Cardiac septum (tissue), 1 donor: ENCODE results near the gene TOMM70. TPM values are rescaled to one million over a fixed set of nuclear protein-coding genes. Genes with fewer than 3 reads are reported as not detected.
A peak's percentile ranks its signal among the peaks of the same experiment; 100 is the strongest.
"Not testable (repeated sequence)": the region's sequence is repeated elsewhere in the genome, so short reads cannot be mapped to it uniquely, and the experiment has no call there.

Source experiments
- DNase-seq: peaks from one replicate; pipeline ENCODE4 v3.0.0-alpha.2; 2020; ENCODE audit warnings: low spot score
- intact Hi-C: fragments of 100-400 bp; cut with DNase I; formaldehyde crosslinking; loops from one replicate; pipeline ENCODE4 v1.14.0; 2022
- long read RNA-seq: library from polyadenylated mRNA; unstranded; transcript quantifications from one replicate; pipeline ENCODE4 v2.0.0, GENCODE V29; 2021
- total RNA-seq: library from RNA; stranded (reverse); fragmentation: NEBNext Ultra II Directional; extraction: Animal tissue kit (Norgen Biotek cat#: 25700); gene quantifications from one replicate; pipeline ENCODE4 v1.2.1, GENCODE V29; 2021
- donor health status: DM: no; HTN: no; CAD: no.

TOMM70 gene
- total RNA-seq: 54.0 TPM
- long read RNA-seq, full-length matches to known transcripts: 79 of 106 reads
- long read RNA-seq, partial matches to known transcripts: 9 of 106 reads
- long read RNA-seq, other reads (novel, unspliced or antisense): 18 of 106 reads

DNA sequence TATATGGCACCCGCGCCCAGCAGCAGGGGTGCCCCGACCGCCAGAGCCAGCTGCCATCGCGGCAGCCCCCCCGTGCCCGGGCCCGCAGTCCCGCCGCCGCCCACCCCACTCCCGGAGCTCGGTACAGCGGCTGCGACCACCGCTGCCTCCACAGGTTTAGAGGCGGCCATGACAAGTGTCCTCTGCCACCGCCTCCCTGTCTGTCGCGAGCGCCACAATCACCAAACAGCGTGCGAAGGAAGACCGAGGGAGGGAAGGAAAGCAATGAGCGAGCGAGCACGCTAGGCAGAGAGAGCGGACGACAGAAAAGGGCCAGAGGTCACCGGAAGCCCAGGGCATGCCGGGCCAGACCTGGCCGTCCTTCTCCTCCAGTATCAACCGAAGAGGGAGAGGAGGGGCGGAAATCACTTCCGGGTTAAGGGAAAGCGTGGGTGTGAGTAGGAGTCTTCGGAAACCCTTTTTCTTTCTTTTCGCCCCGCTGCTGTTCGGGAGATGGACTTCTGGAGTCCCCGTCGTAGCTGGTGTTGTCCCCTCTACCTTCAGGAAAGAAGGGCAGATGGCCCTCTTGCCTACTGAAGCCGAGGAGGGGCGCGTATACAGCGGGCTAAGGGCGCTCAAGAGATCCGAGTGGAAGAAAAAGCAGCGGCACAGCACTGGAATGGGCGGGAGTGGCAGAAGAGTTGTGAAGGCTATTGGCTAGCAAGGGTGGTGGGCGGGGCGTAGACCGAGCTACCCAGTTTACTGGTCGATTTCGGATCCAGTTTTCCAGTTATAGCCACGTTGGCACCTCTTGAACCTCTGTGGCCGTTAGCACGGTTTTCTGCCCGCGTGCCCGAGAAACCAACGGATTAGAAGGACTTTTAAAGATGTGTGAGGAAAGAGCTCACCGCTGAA is at the start of gene TOMM70, which contains the start of gene LNP1:
TOMM70 (minus strand) TSS at position 310 of the 894 bp plus-strand sequence; CDS start at position 170, 140 bp downstream.
LNP1 (plus strand) TSS at position 760 of the 894 bp plus-strand sequence. CDS start 28,191 bp downstream, outside the sequence.
- intact Hi-C loops: loop anchor here (1.0 to 10.0 kb wide), 4 partner anchors 67 to 566 kb away; partner anchors contain the start of genes NIT2, TFG and TMEM45A
- peak; percentile 97 for DNase-seq

DNA sequence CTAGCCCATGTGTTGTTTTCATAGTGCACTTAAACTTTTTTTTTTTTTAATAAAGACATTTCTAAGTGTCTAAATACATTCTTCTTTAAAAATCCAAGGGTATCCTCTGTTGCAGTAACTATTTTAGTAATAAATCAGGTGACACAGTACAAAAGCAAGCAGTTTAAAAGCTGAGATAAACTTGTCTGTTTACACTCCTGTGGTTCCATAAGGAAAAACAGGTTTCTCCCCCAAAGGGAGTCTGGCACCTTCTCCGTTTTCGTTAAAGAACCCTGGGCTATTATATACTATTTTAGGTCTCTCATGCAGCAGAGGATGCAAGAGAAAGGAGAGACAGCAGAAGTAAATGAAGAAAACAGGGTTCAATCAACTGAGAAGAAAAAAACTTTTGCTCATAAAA is 48.3 kb upstream of the TOMM70 start:
- no peak for DNase-seq
- intact Hi-C loops: no loop called here

GRCh38 chr3:100448079-100448478 is 47.2 kb upstream of the TOMM70 start:
- intact Hi-C loops: no loop called here
- no peak for DNase-seq

- intact Hi-C loops, DNase-seq: not testable (repeated sequence)
These were observed 46.2 kb upstream of the TOMM70 start for GRCh38 chr3:100447067-100447466.

DNA sequence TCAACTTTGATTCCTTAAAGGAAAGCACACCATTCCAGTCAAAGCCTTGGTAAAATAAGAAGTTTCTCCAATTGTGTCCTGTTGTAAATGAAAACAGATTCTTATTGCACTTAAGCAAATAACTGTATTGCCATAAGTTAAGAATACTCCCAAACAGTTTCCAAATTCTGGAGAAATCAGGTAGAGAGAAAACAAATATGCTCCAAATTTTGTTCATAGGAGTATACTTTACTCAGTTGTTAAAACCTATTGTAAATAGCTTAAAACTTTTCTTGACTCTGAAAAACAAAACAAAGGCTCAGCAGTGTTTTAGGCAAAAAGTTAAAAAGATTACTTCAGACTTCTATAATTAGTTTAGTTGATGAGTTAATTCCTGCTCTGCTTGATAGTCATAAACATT is 42.8 kb upstream of the TOMM70 start:
- no peak for DNase-seq
- intact Hi-C loops: no loop called here

DNA sequence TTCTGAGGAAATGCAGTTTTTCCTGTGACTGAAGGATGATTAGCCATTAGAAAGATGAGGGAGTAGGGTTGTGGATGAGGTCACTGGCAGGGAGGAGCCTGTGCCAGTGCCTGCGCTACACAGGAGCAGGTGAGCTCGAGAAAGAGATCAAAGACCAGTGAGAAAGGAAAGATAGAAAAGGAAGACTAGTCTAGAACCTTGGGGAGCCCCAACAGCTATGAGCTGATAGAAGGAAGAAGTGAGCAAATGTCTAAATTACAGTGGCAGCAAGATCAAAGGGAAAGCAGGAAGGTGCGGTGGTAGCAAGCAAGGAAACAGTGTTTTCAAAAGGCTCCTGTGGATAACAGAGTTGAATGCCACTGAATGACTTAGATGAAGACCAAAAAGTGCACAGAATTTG is 40.0 kb upstream of the TOMM70 start:
- DNase-seq: no peak
- intact Hi-C loops: no loop called here

GRCh38 chr3:100438623-100438974 is 37.7 kb upstream of the TOMM70 start:
- DNase-seq: no peak
- intact Hi-C loops: no loop called here

- intact Hi-C loops: no loop called here
- no peak for DNase-seq
These were observed 37.1 kb upstream of the TOMM70 start for GRCh38 chr3:100437721-100438622.

- no peak for DNase-seq
- intact Hi-C loops: no loop called here
These were observed 36.1 kb upstream of the TOMM70 start for GRCh38 chr3:100436951-100437350.

- intact Hi-C loops: no loop called here
These were observed 28.4 kb upstream of the TOMM70 start for GRCh38 chr3:100429187-100429716.

DNA sequence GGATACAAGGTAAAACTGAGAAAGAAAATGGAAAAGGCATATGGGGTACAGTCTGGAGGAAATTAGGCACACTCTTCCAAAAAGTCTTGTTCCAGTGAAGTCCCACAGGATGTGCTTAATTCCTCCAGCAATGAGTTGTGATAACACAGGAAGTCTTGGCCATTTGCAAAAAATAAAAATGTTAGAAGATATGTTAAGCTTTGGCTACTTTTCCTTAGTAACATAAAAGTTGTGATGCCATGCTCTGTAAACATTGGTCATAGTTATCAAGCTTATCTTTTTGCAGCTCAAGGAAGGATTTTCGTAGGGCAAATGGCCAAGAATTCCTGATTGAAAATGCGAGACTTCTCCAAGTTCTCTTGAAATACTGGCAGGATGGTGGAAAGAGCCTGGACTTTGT is 26.8 kb upstream of the TOMM70 start:
- intact Hi-C loops: no loop called here
- DNase-seq: no peak

More at GRCh38 chr3:100429187-100429716, 28.4 kb upstream of the TOMM70 start:
- no peak for DNase-seq

- intact Hi-C loops: no loop called here
- DNase-seq: no peak
These were observed 25.3 kb upstream of the TOMM70 start for GRCh38 chr3:100426067-100426682.

- intact Hi-C loops: no loop called here
- DNase-seq: no peak
These were observed 24.4 kb upstream of the TOMM70 start for GRCh38 chr3:100425316-100425715.

DNA sequence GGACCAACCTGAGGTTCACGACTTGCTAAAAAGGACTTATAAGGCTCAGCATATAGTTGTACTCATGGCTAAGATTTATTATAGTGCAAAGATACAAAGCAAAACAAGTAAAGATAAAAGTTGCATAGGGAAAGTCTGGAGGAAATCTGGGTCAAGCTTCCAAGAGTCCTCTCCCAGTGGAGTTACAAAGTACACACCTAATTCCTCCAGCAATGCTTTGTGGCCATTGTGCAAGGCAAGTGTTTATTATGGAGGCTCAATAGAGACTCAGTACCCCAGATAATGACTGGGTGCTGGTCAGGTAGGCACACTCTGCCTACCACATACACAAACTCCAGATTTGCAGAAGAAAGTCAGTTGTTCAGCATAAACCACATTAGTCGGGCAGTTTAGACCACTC is 23.4 kb upstream of the TOMM70 start:
- DNase-seq: no peak
- intact Hi-C loops: no loop called here

DNA sequence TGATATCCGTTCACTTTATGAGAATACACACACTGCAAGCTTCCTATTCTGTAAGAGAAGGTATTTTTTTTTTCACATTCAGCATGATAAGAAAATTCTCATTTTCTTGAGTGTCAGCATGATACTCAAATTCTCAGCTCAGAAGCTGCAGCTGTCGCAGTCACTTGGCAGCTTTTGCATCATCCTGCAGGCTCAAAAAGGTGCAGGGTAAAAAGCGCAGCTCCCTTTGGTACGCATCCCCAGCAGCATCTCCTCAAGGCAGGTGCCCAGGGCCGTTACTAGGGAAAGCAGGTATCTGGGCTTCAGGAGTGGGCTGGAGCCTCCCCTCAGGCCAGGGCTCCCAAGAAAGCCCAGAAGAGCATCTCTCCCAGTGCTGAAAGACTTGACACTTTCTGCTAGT is 22.7 kb upstream of the TOMM70 start:
- intact Hi-C loops: no loop called here
- no peak for DNase-seq

DNA sequence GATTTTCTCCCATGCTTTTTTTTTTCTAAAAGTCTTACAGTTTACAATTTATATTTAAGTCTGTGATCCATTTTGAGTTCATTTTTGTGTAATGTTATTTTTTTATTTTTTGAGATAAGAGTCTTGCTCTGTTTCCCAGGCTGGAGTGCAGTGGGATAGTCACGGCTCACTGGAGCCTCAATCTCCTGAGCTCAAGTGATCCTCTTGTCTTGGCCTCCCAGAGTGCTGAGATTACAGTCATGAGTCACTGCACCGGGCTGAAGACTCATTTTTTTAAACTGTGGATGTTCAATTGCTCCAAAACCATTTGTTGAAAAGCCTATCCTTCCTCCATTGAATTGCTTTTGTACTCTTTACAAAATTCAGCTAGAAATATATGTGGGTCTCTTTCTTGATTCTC is 20.0 kb upstream of the TOMM70 start:
- DNase-seq: no peak
- intact Hi-C loops: no loop called here

DNA sequence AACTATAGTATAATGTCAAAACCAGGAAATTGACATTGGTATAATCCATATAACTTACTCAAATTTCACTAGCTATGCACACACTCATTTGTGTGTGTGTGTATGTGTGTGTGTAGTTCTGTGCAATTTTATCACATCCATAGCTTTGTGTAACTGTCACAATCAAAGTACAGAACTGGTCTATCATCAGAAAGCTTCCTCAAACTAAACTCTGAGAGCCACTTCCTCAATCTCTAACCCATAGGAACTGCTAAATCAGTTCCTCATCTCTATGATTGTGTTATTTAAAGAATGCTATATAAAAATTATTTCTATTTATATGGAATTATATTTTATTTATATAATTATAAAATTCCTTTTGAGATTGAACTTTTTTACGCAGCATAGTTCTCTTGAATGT is 18.5 kb upstream of the TOMM70 start:
- intact Hi-C loops: no loop called here

GRCh38 chr3:100416863-100417262 is 16.0 kb upstream of the TOMM70 start:
- DNase-seq: no peak
- intact Hi-C loops: no loop called here

More for the DNA sequence above, 18.5 kb upstream of the TOMM70 start:
- DNase-seq: no peak

DNA sequence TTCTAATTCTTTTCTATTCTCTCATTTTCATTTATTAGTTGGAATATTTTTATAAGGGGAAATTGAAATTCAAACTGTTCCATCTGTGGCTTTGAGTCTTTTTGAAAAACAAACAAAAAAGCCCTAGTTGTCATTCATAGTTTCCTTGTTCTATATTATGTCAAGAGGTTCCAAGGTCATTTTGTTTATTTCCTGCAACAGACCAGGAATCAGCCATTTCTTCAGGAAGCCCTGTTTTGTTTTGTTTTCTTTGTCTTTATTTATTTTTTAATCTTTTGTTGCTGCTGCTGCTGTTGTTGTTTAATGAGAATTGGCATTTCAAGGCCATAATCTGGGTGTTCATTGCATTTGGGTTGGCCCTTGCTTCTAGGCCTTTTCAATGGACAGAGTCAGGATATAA is 15.3 kb upstream of the TOMM70 start:
- no peak for DNase-seq
- intact Hi-C loops: no loop called here
